Activated effector memory CD4-positive, alpha-beta T cell treated with Interleukin-2 at 50 U/mL for 16 hours (primary cell): Measurements from ENCODE around the gene MAML3.
A peak's percentile ranks its signal among the peaks of the same experiment; 100 is the strongest.

Source experiments
- DNase-seq: peaks from one replicate; pipeline ENCODE4 v3.0.0-alpha.2; 2020

The MAML3 gene

GRCh38 chr4:140097572-140097971 is 56.4 kb downstream of the MAML3 start:
- no peak for DNase-seq

DNA sequence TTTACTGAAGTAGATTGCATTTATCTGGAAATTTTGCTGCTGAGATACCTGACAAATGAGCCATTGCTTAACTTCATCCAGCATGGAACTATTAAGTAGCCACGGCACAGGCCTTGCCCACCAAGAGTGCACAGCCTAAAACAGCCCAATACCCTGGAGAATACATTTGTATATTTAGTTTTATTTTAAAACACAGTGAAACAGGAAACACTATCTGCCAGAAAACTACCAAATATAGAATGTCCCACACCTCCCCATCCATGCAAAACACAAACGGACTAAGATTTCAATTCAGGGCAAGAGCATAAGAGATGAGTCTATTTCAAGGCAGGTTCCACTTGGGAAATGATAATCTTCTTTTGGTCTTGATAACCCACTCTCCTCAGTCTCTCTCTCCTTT is 57.1 kb downstream of the MAML3 start:
- no peak for DNase-seq

DNA sequence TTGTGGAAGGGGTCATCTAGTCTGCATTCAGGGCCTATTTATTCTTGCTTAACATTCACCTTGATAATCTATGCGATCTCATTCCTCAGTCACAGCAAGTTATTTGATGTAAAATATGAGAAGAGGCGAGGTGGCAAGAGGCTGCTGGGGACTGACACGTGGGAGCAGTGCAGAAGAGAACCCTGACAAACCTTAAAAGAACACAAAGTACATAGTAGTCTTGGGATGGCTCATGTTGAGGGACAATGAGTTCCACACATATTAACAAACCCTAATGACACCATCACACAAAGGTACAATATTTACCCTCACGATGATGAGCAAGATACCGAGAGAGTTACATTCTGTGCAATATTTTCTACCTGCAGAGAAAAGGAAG is 57.5 kb downstream of the MAML3 start:
- DNase-seq: no peak

DNA sequence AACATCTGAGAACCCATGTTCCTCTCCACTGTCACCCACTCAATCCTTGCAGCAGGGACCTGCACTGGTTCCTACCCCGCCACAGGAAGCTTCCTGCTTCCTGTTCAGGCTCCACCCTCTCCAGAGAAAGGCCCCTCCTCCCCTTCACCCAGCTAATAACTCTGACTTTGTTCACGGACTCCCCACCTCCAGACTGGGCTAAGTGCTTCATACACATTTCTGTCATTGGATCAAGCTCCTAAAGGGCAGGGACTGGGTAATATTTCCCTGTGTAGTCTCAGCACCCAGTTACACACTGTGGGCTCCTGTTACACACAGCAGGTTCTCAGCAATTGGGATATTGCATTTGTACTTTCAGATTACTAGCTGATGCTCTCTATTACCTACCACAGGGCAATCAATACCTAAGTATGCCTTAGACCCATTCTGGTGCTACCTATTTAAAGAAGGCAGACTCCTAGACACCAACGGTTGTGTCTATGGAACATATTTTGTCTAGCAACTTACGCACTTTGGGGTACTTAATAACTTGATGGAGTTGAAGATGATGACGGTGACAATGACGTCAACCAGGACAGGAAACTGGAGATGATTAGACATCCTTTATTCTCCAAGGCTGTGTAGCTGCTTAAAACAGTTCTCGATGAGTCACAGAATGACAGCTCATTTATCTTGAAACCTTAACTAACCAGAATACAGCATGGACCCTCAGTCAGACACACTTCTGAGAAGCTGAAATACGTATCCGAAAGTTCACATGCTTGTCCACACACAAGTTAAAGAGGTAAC is 58.1 kb downstream of the MAML3 start:
- peak; percentile 25 for DNase-seq

- peak; percentile 13 for DNase-seq
Measured at GRCh38 chr4:140094438-140095420, 59.3 kb downstream of the MAML3 start.

DNA sequence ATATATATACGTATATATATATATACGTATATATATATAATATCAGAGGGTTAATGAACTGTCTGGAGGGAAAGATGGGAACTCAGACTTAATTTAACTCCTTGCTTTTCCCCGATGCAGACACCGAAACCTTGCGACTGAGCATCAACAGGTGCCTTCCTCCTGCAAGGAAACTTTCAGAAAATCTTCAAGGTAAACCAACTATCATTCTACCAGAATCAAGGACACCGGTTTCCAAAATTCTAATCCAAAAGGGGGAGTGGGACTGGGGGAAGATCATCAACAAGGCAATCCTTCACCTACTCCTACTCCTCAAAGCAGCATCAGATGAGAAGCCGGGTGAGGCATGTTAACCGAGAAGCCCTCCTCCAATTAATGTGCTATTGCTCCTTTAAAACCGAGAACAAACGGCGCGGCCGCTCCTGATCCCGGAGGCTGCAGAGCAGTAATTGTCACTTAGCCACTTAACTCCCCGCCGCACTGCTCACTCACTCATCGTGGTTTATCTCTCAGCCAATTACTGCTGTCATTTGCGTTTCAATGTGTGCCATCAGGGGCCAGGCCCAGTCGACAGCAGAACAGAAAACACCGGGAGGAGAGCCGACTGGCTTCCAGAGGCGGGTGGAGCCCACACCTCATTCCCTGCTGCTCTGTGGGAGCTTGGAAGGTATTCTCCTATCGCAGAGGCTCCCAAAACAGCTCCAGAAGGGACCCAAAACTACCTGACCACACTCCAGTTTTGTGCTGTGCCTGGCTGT is 61.7 kb downstream of the MAML3 start:
- no peak for DNase-seq

- no peak for DNase-seq
Measured at GRCh38 chr4:140091305-140091704, 62.7 kb downstream of the MAML3 start.

DNA sequence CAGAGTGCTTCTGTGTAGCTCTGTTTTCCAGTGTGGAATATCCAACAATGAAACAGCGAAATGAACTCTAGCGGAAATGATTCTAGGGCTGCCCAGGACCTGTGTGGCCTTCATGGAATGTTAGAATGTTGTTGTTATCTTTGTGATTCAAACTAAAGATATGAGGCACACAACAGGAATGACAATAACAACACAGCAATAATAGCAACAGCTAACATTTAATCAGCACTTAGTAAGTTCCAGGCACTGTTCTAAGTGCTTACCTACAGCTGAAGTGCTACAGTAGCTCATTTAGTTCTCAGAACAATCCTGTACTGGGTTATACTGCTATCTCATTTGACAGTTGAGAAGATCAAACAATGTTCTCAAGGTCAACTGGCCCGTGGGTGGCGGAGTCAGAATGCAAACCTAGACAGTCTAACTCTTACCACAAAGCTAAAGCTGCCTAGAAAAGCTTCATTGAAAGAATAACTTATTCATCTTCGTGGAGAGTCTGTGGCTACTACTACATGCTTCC is 63.7 kb downstream of the MAML3 start:
- no peak for DNase-seq

DNA sequence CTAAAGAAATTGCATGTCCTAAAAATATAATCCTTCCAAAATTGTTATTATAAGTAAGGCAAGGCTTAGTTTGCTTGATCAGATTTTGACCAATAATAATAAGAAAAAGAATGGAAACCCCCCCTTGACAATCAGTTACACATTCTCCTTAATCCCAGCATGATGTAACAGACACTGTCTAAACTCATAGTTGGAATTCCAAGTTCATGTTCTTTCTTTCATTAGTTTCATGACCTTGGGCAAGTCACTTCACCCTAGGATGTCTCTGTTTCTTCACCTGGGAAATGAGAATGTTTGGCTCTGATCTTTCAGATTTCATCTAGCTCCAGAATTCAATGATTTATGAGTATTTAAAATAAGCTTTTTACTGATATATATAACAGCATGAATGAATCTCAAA is 64.8 kb downstream of the MAML3 start:
- DNase-seq: no peak

DNA sequence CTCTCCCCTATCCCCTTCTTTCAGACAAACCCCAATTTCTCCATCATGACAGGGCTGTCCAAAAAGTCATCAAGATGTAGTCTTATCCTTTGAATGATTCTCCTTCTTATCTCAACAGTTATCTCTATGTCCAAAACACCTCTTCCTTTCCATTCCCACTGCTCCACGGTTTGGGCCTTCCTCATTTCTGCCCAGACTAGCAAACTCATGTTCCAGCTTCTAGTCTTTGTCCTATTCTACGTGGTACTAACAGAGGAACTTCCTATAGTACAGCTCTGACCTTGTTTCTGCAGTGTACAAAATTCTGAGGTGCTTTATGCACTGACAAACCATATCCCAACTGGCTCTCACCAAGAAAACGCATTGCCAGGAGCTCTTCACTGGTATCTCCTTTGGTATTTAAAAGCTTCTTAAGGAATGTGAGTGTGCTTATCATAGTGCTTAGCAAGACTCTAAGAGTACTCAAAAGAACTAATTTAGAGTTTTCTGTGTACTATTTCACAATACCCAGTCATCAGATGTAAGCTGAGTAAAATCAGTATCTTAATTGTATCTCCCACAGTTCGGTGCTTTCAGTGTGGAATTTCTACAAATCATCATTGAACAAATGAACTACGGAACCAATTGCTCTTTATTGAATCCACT is 65.5 kb downstream of the MAML3 start:
- no peak for DNase-seq

DNA sequence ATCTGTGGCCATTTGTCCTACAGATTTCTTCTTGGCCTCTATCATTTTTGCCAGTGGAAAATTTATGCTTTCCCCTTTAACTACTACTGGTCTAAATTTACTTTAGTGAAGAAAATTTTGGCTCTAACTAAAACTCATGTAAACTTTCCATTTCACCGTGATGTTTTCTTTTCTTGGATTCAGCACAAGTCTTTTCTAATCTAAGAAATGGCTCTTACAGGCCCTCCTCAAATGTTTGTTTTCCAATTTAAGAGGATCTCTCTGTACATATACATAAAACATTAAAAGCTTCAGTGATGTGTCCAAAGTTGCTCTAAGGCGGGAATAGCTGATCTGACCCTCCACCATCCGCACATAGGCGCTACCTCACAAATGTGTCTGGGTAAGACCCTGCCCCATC is 68.1 kb downstream of the MAML3 start:
- no peak for DNase-seq

DNA sequence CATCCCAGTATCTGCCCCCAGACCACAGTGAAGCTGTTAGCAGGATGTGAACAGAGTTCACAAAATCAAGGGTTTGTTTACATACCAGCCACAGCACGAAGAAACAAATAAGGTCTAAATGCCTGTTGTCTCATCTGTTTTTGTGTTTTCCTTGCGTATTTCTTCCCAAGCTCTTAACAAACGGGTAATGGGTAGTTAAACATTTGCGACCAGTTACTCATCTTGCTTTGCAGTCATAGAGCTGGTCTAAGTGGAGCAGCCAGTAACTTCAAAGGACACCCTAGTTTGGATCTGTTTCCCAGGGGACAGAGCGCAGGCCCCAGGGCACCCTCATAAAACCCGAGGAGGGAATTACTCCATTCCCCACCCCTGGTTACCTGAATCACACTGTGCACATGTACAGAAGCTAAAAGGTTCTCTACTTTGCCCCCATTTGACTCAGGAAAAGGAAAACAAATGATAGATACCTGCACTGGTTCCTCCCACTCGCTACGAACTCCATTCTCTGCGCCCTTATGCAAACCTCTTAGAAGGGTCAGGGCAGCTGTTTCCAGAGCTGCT is 68.8 kb downstream of the MAML3 start:
- no peak for DNase-seq

DNA sequence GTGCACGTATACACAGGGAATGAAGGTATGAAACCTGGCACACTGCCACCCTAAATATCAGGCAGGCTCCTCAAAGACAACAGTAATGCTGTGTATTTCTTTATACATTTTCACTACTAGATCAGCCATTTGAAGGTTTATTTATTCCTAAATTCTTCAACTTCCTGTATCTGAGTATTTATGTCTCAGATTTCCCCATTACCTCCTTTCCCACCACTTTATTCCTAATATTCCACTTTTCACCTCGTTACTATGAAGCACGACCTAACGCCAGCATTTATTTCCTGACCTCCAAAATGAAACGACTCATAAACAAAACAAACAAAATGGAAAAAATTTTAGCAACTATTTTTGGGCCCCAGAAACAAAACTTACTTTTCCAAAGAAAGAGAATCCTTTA is 69.6 kb downstream of the MAML3 start:
- DNase-seq: no peak

DNA sequence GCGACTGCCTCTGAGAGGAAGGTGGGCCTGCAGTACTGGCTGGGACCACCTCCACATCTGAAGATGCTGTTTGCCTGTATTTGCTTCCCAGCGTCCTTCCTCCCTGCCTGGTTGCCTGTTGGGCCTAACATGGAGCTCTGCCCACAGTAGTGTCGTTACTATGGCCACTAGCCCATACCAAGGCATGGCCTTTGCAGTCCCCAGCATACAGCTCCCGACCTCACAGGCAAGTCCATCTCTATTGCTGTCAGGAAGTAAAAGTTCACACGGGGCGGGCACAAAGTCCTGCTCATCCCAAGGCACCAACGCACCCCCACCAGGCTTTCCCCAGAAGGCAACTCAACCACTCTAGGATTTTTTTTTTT is 71.6 kb downstream of the MAML3 start:
- no peak for DNase-seq

- DNase-seq: no peak
Measured at GRCh38 chr4:140081641-140082390, 72.2 kb downstream of the MAML3 start.

DNA sequence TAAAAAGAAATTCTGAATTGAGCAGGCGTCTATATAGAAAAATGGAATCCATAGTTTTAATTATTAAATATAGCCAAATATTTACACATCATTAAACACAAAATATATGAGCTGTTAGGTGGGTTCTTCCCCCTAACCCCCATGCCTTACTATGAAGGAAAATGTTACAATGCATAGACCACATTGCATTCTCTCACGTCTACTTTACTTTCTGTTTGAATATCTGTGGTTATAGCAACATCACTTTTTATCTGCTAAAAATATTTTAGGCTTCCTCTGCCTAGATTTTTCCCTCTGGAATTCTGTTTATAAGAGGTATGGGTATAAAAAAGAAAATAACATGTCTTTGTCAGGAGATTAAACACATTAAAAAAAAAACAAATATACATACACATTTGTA is 73.1 kb downstream of the MAML3 start:
- DNase-seq: no peak

GRCh38 chr4:140078366-140078765 is 75.6 kb downstream of the MAML3 start:
- DNase-seq: no peak

DNA sequence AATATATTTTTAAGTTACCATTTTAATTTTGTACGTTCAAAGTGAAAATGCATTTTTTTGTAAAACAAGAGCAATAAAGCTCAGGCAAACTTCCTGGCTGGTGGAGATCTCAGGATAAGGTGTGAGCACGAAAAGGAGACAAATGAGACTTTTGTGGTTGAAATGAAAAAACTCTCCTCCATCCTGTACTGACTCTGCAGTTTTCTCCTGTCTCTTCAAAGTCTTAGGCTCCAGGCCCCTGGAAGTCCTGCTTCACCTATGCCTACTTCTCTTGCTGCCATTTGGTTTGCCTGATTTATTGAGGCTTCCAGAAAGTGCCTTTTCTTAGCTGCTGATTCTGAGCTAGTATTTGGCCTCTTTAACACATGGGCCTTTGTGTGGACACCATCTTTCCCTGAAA is 77.7 kb downstream of the MAML3 start:
- DNase-seq: no peak

DNA sequence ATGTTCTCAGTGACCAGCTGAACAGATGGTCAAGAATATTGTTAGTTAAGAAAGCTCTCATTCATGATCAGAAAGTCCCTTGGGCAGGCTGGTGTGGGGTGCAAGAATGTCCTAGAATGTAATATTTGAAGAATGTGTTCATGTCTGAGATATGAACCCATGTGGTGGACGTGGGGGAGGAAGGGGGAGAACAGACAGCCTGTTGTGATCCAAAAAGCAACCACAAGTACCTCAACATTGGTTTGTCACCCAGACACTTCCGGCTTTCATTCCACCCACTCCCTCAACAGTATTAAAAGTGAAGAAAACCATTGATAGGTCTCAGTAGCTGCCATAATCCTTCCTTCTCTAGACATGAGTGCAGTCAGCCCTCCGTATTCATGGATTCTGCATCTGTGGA is 82.2 kb downstream of the MAML3 start:
- DNase-seq: peak; percentile 26

- DNase-seq: no peak
Measured at GRCh38 chr4:140070973-140071372, 83.0 kb downstream of the MAML3 start.

- no peak for DNase-seq
Measured at GRCh38 chr4:140070366-140070765, 83.6 kb downstream of the MAML3 start.

DNA sequence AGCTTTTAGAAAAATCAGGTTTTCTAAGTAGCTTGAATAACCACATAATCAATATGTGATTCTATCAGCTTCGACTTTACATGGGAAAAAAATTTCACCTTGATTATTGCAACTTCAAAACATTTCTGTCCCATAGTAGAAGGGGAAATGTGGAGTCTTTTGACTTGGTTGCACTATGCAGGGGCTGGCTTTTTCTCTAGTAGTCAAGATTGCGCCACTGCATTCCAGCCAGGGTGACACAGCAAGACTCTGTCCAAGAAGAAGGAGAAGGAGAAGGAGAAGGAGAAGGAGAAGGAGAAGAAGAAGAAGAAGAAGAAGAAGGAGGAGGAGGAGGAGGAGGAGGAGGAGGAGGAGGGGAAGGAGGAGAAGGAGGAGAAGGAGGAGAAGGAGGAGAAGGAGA is 84.9 kb downstream of the MAML3 start:
- DNase-seq: no peak
